HG03280 (cell line): ENCODE data around the gene PANK1.

Experiments used
- ATAC-seq: cut with Tn5 transposase; IDR thresholded peaks from one replicate; pipeline ENCODE4 v1.9.1; 2021; ENCODE audit warnings: mild to moderate bottlenecking, moderate library complexity; ENCODE audit not compliant: unreplicated experiment

Gene PANK1

GRCh38 chr10:89540420-89540949 is 104.6 kb downstream of the PANK1 start:
- no peak for ATAC-seq

- no peak for ATAC-seq
Observed at GRCh38 chr10:89537364-89537763, 107.7 kb downstream of the PANK1 start.

- no peak for ATAC-seq
Observed at GRCh38 chr10:89536013-89536354, 109.1 kb downstream of the PANK1 start.

- no peak for ATAC-seq
Observed at GRCh38 chr10:89535171-89536012, 109.7 kb downstream of the PANK1 start, which contains the start of gene SLC16A12. TSS of gene SLC16A12 (minus strand) at chr10:89535594. CDS start at chr10:89462578, 73,016 bp downstream.

- ATAC-seq, result no peak
Observed at GRCh38 chr10:89534826-89535166, 110.2 kb downstream of the PANK1 start.
